HG02970 (cell line): ENCODE measurements around the gene MCF2L.

ENCODE experiments used
- ATAC-seq: cut with Tn5 transposase; IDR thresholded peaks from one replicate; pipeline ENCODE4 v1.9.1; 2021; ENCODE audit warnings: mild to moderate bottlenecking, moderate library complexity, moderate number of reproducible peaks; ENCODE audit not compliant: unreplicated experiment, low FRiP score

Gene MCF2L

GRCh38 chr13:112942689-112943308 lies 26.2 kb upstream of the MCF2L start:
- ATAC-seq: peak; percentile 77

- peak; percentile 32 for ATAC-seq
Measured at GRCh38 chr13:112943309-112944125, 25.5 kb upstream of the MCF2L start.

GRCh38 chr13:112947796-112948195 lies 21.2 kb upstream of the MCF2L start:
- no peak for ATAC-seq

- no peak for ATAC-seq
Measured at GRCh38 chr13:112951674-112952371, 17.2 kb upstream of the MCF2L start.

- no peak for ATAC-seq
Measured at GRCh38 chr13:112952759-112953551, 16.1 kb upstream of the MCF2L start.

- ATAC-seq: no peak
Measured at GRCh38 chr13:112953591-112954487, 15.2 kb upstream of the MCF2L start.

GRCh38 chr13:112954488-112955270 lies 14.3 kb upstream of the MCF2L start:
- ATAC-seq: no peak

GRCh38 chr13:112955271-112955937 lies 13.6 kb upstream of the MCF2L start:
- ATAC-seq: no peak

GRCh38 chr13:112955956-112956355 lies 13.1 kb upstream of the MCF2L start:
- ATAC-seq: no peak

GRCh38 chr13:112956571-112957294 lies 12.3 kb upstream of the MCF2L start:
- no peak for ATAC-seq

GRCh38 chr13:112957295-112957677 lies 11.7 kb upstream of the MCF2L start:
- no peak for ATAC-seq

GRCh38 chr13:112958127-112958989 lies 10.7 kb upstream of the MCF2L start:
- ATAC-seq: no peak

- ATAC-seq: no peak
Measured at GRCh38 chr13:112959206-112959605, 9.8 kb upstream of the MCF2L start.

- ATAC-seq: no peak
Measured at GRCh38 chr13:112959701-112960542, 9.1 kb upstream of the MCF2L start.

GRCh38 chr13:112960706-112961105 lies 8.3 kb upstream of the MCF2L start:
- no peak for ATAC-seq
